ENCODE data around the gene MARCKSL1. TPM values are rescaled to one million over a fixed set of nuclear protein-coding genes. Genes with fewer than 3 reads are reported as not detected.

The MARCKSL1 gene
- polyA plus RNA-seq, 1 donor (not counting 4 experiments of a cell fraction or from before 2014, with no cell fraction given), result 8.5 TPM

DNA sequence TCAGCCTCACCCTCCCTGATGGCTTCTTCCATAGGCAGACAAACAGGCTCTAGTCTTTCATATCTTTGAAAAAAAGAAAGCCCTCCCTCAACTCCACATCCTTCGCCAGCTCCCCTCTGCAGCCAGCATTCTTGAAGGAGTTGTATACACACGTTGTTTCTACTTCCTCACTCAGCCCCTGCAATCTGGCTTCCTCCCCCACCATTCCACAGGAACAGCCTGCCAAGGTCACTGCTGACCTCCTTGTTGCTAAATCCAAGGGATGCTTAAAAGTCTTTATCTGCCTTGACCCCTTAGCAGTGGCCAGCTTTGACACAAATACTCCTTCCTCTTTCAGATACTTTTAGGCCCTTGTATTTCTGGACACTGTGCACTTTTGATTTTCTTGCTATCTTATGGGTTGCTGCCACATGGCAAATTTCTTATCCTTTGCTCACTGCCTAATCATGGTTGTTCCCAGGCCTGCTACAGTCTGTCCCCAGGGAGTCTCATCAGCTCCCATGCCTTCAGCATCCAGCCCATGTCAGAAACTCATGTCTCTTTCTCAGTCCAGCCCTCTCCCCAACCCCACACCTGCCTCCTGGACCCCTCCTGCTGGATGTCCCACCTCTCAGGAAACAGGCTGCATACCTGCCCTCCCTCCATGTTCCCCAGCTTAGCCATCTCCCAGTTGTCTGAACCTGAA lies 18.0 kb upstream of the MARCKSL1 start:
- Histone ChIP-seq H3K4me3 (ENCODE audit: control insufficient read depth in 2 of 3, extremely low read depth in 1 of 3, insufficient read depth in 2 of 3, low read depth in 1 of 3, low read length in 3 of 3) (no peak overlapping the region), H4K20me1 (ENCODE audit: control insufficient read depth, extremely low read depth, insufficient read depth, low read length) (no peaks in the 10 kb centered on the region), H3K9me3 (ENCODE audit: control insufficient read depth, low read depth, low read length) (no peaks in the 10 kb centered on the region), H3K36me3 (ENCODE audit: control insufficient read depth in 2 of 2, extremely low read depth in 1 of 2, insufficient read depth in 2 of 2, low read length in 2 of 2) (peaks cover 0 to 4% of the 10 kb centered on the region in 2 experiments), H3K9ac (ENCODE audit: control insufficient read depth, extremely low read depth, insufficient read depth, low read length) (no peak overlapping the region), H3K9me1 (ENCODE audit: control insufficient read depth, extremely low read depth, insufficient read depth, low read length) (no peaks in the 10 kb centered on the region), H3K27ac (ENCODE audit: control insufficient read depth, insufficient read depth, low read length) (no peak overlapping the region), H3K27me3 (ENCODE audit: control insufficient read depth, extremely low read depth, insufficient read depth, low read length) (no peaks in the 10 kb centered on the region), H3K4me1 (ENCODE audit: control insufficient read depth, extremely low read depth, insufficient read depth, low read length) (peaks cover 21% of the 10 kb centered on the region), H2AFZ (ENCODE audit: control insufficient read depth, low read length) (no peak overlapping the region), H3K4me2 (ENCODE audit: control insufficient read depth, extremely low read depth, insufficient read depth, low read depth, low read length) (no peak overlapping the region), H3K79me2 (ENCODE audit: control insufficient read depth, insufficient read depth, low read length) (no peaks in the 10 kb centered on the region)
- FAIRE-seq (no peak), DNase-seq (ENCODE audit: low read depth, low spot score) (no peak)
- no peak for TF ChIP-seq EZH2 (IDR thresholded peaks at IDR 0.05; ENCODE audit: low read length)
- TF ChIP-seq, protein P1, sequence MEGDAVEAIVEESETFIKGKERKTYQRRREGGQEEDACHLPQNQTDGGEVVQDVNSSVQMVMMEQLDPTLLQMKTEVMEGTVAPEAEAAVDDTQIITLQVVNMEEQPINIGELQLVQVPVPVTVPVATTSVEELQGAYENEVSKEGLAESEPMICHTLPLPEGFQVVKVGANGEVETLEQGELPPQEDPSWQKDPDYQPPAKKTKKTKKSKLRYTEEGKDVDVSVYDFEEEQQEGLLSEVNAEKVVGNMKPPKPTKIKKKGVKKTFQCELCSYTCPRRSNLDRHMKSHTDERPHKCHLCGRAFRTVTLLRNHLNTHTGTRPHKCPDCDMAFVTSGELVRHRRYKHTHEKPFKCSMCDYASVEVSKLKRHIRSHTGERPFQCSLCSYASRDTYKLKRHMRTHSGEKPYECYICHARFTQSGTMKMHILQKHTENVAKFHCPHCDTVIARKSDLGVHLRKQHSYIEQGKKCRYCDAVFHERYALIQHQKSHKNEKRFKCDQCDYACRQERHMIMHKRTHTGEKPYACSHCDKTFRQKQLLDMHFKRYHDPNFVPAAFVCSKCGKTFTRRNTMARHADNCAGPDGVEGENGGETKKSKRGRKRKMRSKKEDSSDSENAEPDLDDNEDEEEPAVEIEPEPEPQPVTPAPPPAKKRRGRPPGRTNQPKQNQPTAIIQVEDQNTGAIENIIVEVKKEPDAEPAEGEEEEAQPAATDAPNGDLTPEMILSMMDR (optimal IDR thresholded peaks at IDR 0.05 in 1 of 3, IDR thresholded peaks at IDR 0.05 in 1 of 3, conservative IDR thresholded peaks at IDR 0.05 in 1 of 3; ENCODE audit: extremely low read depth in 1 of 3, insufficient read depth in 2 of 3, low read length in 3 of 3), result no peak
- dilution Hi-C loops (cut with MboI; ENCODE audit: extremely low pct_ligation_motif_present, low sequenced_read_pairs), result no loop called here

DNA sequence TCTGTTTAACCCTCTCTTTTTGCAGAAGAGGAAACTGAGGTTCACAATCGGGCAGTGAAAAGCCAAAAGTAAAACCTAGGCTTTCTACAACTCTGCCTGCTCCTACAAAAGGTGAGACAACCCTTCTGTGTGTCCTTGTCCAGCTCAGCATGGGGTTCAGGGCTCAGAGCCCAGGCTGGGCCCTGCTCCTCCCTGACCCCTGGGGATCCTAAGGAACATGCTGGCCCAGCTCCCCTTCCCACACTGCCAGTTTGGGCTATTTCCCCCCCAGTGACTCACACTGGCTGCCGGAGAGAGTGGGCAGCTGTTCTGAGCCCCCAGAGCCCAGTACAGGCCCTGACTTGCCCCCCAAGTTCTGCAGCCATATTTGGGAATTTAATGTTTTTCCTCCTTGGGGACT lies 17.4 kb upstream of the MARCKSL1 start:
- no peaks in the 10 kb centered on the region for H3K27me3 ChIP-seq (ENCODE audit: control insufficient read depth, extremely low read depth, insufficient read depth, low read length)
- H3K27ac ChIP-seq (ENCODE audit: control insufficient read depth, insufficient read depth, low read length), result no peak overlapping the region
- peak overlapping the region; percentile 22 for H3K4me2 ChIP-seq (ENCODE audit: control insufficient read depth, extremely low read depth, insufficient read depth, low read depth, low read length)
- H4K20me1 ChIP-seq (ENCODE audit: control insufficient read depth, extremely low read depth, insufficient read depth, low read length), result no peaks in the 10 kb centered on the region
- no peak overlapping the region for H3K4me3 ChIP-seq (ENCODE audit: control insufficient read depth in 2 of 3, extremely low read depth in 1 of 3, insufficient read depth in 2 of 3, low read depth in 1 of 3, low read length in 3 of 3)
- H3K4me1 ChIP-seq (ENCODE audit: control insufficient read depth, extremely low read depth, insufficient read depth, low read length), result peaks cover 21% of the 10 kb centered on the region
- no peak overlapping the region for H3K9ac ChIP-seq (ENCODE audit: control insufficient read depth, extremely low read depth, insufficient read depth, low read length)
- FAIRE-seq (no peak), DNase-seq (ENCODE audit: low read depth, low spot score) (no peak)
- H3K36me3 ChIP-seq (ENCODE audit: control insufficient read depth in 2 of 2, extremely low read depth in 1 of 2, insufficient read depth in 2 of 2, low read length in 2 of 2), result peaks cover 0 to 4% of the 10 kb centered on the region in 2 experiments
- no peak for TF ChIP-seq EZH2 (IDR thresholded peaks at IDR 0.05; ENCODE audit: low read length)
- dilution Hi-C loops (cut with MboI; ENCODE audit: extremely low pct_ligation_motif_present, low sequenced_read_pairs), result no loop called here
- H2AFZ ChIP-seq (ENCODE audit: control insufficient read depth, low read length), result no peak overlapping the region
- H3K9me1 ChIP-seq (ENCODE audit: control insufficient read depth, extremely low read depth, insufficient read depth, low read length), result no peaks in the 10 kb centered on the region
- H3K79me2 ChIP-seq (ENCODE audit: control insufficient read depth, insufficient read depth, low read length), result no peaks in the 10 kb centered on the region
- no peaks in the 10 kb centered on the region for H3K9me3 ChIP-seq (ENCODE audit: control insufficient read depth, low read depth, low read length)
